PC-9 (cell line): ENCODE measurements around the gene MAP4K4. TPM values are rescaled to one million over a fixed set of nuclear protein-coding genes. Genes with fewer than 3 reads are reported as not detected.

Source experiments
- BruUV-seq: library from RNA; stranded (reverse); fragments of 400-500 nt; replicated peaks from 2 replicates; lab custom pipeline; 2021; lab: Mats Ljungman, UMichigan
- CTCF ChIA-PET: fragments of 300-600 bp; sonication (Branson Sonifier 250); formaldehyde crosslinking; loops from one replicate; lab custom pipeline; 2022; ENCODE audit warnings: antibody characterized with exemption; lab: Charles Lee
- POLR2A ChIA-PET: fragments of 300-600 bp; sonication (Branson Sonifier 250); formaldehyde crosslinking; loops from one replicate; lab custom pipeline; 2022; ENCODE audit warnings: antibody characterized with exemption; ENCODE audit not compliant: unreplicated experiment; lab: Charles Lee
- DNase-seq, 2 experiments: peaks; one replicate each; pipeline versions ENCODE4 v3.0.0 to v3.0.0-alpha.2; 2015 to 2022; ENCODE audit warnings: mixed read lengths in 1 of 2
- H2AFZ ChIP-seq: fragments of 200-600 bp; sonication (generic); 2 replicates; pipeline ENCODE4 v1.8.1; 2017; ENCODE audit warnings: antibody characterized with exemption
- H3F3A ChIP-seq: fragments of 200-600 bp; sonication (generic); 2 replicates; pipeline ENCODE4 v1.8.1; 2017; ENCODE audit warnings: antibody characterized with exemption, mild to moderate bottlenecking, low read depth; ENCODE audit not compliant: insufficient read depth
- H3K27ac ChIP-seq: fragments of 200-600 bp; sonication (generic); 2 replicates; pipeline ENCODE4 v1.6.1; 2016; ENCODE audit warnings: mixed run types
- H3K27me3 ChIP-seq: fragments of 200-600 bp; sonication (generic); 2 replicates; pipeline ENCODE4 v1.6.1; 2016; ENCODE audit warnings: low read depth, mixed run types; ENCODE audit not compliant: insufficient read depth
- H3K36me3 ChIP-seq: fragments of 200-600 bp; sonication (generic); 2 replicates; pipeline ENCODE4 v1.6.1; 2016; ENCODE audit warnings: low read depth, mixed run types
- H3K4me1 ChIP-seq: fragments of 200-600 bp; sonication (generic); replicated peaks from 2 replicates; pipeline ENCODE4 v1.6.1; 2016; ENCODE audit warnings: mixed run types; ENCODE audit not compliant: insufficient read depth
- H3K4me2 ChIP-seq: fragments of 200-600 bp; sonication (generic); 2 replicates; pipeline ENCODE4 v1.6.1; 2017; ENCODE audit warnings: mixed run types
- H3K4me3 ChIP-seq: fragments of 200-600 bp; sonication (generic); 2 replicates; pipeline ENCODE4 v1.6.1; 2016; ENCODE audit warnings: mixed run types
- H3K79me2 ChIP-seq: fragments of 200-600 bp; sonication (generic); 2 replicates; pipeline ENCODE4 v1.6.1; 2017; ENCODE audit warnings: low read depth, mixed run types
- H3K9me2 ChIP-seq: fragments of 200-600 bp; sonication (generic); 2 replicates; pipeline ENCODE4 v1.8.1; 2017; ENCODE audit warnings: mild to moderate bottlenecking; ENCODE audit not compliant: insufficient read depth
- H3K9me3 ChIP-seq: fragments of 200-600 bp; sonication (generic); 2 replicates; pipeline ENCODE4 v1.8.1; 2016; ENCODE audit warnings: low read depth; ENCODE audit not compliant: insufficient read depth
- H4K20me1 ChIP-seq: fragments of 200-600 bp; sonication (generic); 2 replicates; pipeline ENCODE4 v1.8.1; 2017; ENCODE audit not compliant: insufficient read depth
- EZH2 ChIP-seq: fragments of 200-600 bp; sonication (generic); IDR thresholded peaks from 2 replicates; pipeline ENCODE4 v1.8.0; 2017; ENCODE audit warnings: antibody characterized with exemption, low read depth
- intact Hi-C: fragments of 100-400 bp; cut with micrococcal nuclease; formaldehyde crosslinking; loops from one replicate; pipeline ENCODE4 v1.10.0; 2022; ENCODE audit not compliant: unreplicated experiment
- total RNA-seq: library from RNA; stranded (reverse); gene quantifications from 2 replicates; pipeline ENCODE4 v1.2.3, GENCODE V29; 2021
- TF ChIP-seq, protein P1 (sequence below): fragments of 200-600 bp; sonication (generic); conservative IDR thresholded peaks from 2 replicates; pipeline ENCODE4 v1.6.1; 2017; ENCODE audit warnings: mixed run types, antibody characterized with exemption, mild to moderate bottlenecking, moderate library complexity

MAP4K4 gene
- total RNA-seq, 1 experiment from 2014 or later = 129 TPM

DNA sequence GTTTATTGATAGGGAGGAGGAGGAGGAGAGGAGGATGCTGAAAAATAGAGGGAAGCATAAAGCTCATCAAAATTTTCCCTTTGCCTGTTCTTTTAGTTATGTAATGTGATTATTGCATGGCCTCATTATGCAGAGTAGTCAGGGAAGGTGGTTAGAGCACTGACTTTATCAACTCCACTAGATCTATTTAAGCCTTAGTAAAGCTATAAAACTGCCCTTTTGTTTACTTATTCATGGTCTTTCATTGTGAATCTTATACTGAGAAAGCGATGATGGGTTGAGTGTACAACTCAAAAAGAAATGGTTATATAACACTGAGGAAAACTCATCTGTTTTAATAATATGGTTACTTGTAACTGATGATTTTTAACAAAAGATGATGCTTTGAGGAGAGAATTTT is 81.7 kb downstream of the MAP4K4 start:
- Histone ChIP-seq H2AFZ (no peak overlapping the region), H3F3A (peaks cover 10% of the 10 kb centered on the region), H3K79me2 (peaks cover 100% of the 10 kb centered on the region), H3K27me3 (no peaks in the 10 kb centered on the region), H3K9me2 (no peaks in the 10 kb centered on the region), H3K4me1 (no peaks in the 10 kb centered on the region), H3K36me3 (no peaks in the 10 kb centered on the region), H3K4me2 (no peak overlapping the region), H3K27ac (no peak overlapping the region), H3K9me3 (no peaks in the 10 kb centered on the region), H4K20me1 (peaks cover 85% of the 10 kb centered on the region), H3K4me3 (no peak overlapping the region)
- DNase-seq = no peak
- TF ChIP-seq, protein P1, sequence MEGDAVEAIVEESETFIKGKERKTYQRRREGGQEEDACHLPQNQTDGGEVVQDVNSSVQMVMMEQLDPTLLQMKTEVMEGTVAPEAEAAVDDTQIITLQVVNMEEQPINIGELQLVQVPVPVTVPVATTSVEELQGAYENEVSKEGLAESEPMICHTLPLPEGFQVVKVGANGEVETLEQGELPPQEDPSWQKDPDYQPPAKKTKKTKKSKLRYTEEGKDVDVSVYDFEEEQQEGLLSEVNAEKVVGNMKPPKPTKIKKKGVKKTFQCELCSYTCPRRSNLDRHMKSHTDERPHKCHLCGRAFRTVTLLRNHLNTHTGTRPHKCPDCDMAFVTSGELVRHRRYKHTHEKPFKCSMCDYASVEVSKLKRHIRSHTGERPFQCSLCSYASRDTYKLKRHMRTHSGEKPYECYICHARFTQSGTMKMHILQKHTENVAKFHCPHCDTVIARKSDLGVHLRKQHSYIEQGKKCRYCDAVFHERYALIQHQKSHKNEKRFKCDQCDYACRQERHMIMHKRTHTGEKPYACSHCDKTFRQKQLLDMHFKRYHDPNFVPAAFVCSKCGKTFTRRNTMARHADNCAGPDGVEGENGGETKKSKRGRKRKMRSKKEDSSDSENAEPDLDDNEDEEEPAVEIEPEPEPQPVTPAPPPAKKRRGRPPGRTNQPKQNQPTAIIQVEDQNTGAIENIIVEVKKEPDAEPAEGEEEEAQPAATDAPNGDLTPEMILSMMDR = no peak
- no peak for TF ChIP-seq EZH2
- POLR2A ChIA-PET = no interaction called here
- no TSS peak for BruUV-seq
- CTCF ChIA-PET = no interaction called here
- intact Hi-C loops = no loop called here

DNA sequence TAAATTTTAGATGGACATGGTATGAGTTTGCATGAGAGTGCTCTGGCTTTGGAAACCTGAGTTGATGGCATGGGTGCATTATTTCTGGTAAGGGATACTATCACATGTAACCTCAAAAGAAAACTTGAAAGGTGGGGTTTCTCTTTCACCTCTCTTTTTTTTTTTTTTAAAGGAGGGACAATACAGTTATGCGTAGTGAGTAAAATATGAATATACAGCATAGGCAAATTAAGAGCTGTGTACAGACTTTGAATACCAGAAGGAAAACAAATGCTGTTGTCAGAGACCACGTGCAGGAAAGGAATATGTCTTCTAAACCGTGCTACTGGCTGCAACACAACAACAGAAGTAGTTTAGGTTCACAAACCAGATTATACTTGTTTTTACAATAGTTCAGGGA is 82.1 kb downstream of the MAP4K4 start:
- no TSS peak for BruUV-seq
- Histone ChIP-seq H3K9me2 (no peaks in the 10 kb centered on the region), H3K9me3 (no peaks in the 10 kb centered on the region), H3K27me3 (no peaks in the 10 kb centered on the region), H3K4me1 (no peaks in the 10 kb centered on the region), H3K36me3 (no peaks in the 10 kb centered on the region), H4K20me1 (peaks cover 82% of the 10 kb centered on the region), H3K79me2 (peaks cover 100% of the 10 kb centered on the region), H3K4me3 (no peak overlapping the region), H3K4me2 (no peak overlapping the region), H3K27ac (peak overlapping the region; percentile 12; the same call in 1 of the 2 replicates), H3F3A (peaks cover 10% of the 10 kb centered on the region), H2AFZ (no peak overlapping the region)
- DNase-seq = no peak
- ChIA-PET CTCF (no interaction called here), POLR2A (no interaction called here)
- TF ChIP-seq, protein P1 = no peak
- TF ChIP-seq EZH2 = no peak
- intact Hi-C loops = no loop called here

DNA sequence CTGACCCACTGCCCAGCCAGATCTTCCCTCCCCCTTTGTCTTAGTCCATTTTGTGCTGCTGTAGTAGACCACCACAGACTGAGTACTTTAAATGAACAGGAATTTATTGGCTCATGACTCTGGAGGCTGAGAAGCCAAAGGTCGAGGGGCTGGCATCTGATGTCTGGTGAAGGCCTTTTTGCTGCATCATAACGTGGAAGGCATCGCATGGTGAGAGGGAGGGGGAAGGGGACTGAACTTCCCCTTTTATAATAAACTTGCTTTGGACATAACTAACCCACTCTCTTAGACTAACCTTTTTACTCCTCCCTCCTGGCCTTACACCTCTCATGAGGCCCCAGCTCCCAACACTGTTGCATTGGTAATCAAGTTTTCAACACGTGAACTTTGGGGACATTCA is 83.8 kb downstream of the MAP4K4 start:
- Histone ChIP-seq H3K9me3 (no peaks in the 10 kb centered on the region), H2AFZ (no peak overlapping the region), H3F3A (peaks cover 11% of the 10 kb centered on the region), H3K4me3 (no peak overlapping the region), H3K79me2 (peaks cover 100% of the 10 kb centered on the region), H3K9me2 (no peaks in the 10 kb centered on the region), H3K27ac (no peak overlapping the region), H3K27me3 (no peaks in the 10 kb centered on the region), H3K4me2 (no peak overlapping the region), H4K20me1 (peaks cover 70% of the 10 kb centered on the region), H3K36me3 (no peaks in the 10 kb centered on the region), H3K4me1 (peaks cover 3% of the 10 kb centered on the region; the same call in 1 of the 2 replicates)
- DNase-seq = no peak
- ChIA-PET CTCF (no interaction called here), POLR2A (no interaction called here)
- no TSS peak for BruUV-seq
- intact Hi-C loops = no loop called here
- no peak for TF ChIP-seq EZH2
- TF ChIP-seq, protein P1 = no peak
